ENCODE results near the gene GMDS.

The GMDS gene

DNA sequence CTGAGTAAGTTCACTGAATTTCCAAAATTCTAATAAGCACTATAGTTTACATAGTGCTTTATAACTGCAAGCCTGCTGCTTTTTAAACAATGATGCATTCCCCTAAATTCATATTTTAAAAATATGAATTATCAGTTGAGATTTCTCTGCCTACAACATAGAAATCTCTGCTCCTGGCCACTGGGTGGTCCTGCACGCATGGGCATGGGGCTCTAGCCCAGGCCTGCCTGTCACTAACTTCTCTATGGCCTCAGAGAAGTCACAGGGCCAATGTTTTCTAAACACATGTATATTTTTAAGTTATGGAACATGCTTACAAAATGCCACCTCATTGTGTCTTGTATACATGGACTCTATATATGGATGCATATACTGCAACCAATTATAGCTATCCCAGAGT lies 424.7 kb downstream of the GMDS start:
- Histone ChIP-seq H3K79me2 (ENCODE audit: low read length) (no peaks in the 10 kb centered on the region), H3K27me3 (replicated peaks; ENCODE audit: insufficient read depth, low read length) (no peaks in the 10 kb centered on the region), H3K9me3 (replicated peaks; ENCODE audit: insufficient read depth, low read length) (no peaks in the 10 kb centered on the region), H2AFZ (ENCODE audit: low read length) (no peak overlapping the region), H3K9me2 (replicated peaks; ENCODE audit: insufficient read depth, low read length) (no peaks in the 10 kb centered on the region), H3K4me1 (ENCODE audit: low read length) (peaks cover 17% of the 10 kb centered on the region), H3K4me3 (ENCODE audit: low read length) (no peak overlapping the region), H3K9ac (ENCODE audit: low read length) (no peak overlapping the region), H3K4me2 (ENCODE audit: low read depth, low read length) (peak overlapping the region; percentile 26; the same call in 1 of the 2 replicates), H3F3A (ENCODE audit: insufficient read depth, low read length) (peaks cover 7% of the 10 kb centered on the region; the same call in 1 of the 2 replicates), H3K36me3 (replicated peaks; ENCODE audit: insufficient read depth, low read length) (no peaks in the 10 kb centered on the region), H3K27ac (ENCODE audit: low read length) (no peak overlapping the region), H4K20me1 (ENCODE audit: insufficient read depth, low read length) (no peaks in the 10 kb centered on the region)
- TF ChIP-seq, protein P1, sequence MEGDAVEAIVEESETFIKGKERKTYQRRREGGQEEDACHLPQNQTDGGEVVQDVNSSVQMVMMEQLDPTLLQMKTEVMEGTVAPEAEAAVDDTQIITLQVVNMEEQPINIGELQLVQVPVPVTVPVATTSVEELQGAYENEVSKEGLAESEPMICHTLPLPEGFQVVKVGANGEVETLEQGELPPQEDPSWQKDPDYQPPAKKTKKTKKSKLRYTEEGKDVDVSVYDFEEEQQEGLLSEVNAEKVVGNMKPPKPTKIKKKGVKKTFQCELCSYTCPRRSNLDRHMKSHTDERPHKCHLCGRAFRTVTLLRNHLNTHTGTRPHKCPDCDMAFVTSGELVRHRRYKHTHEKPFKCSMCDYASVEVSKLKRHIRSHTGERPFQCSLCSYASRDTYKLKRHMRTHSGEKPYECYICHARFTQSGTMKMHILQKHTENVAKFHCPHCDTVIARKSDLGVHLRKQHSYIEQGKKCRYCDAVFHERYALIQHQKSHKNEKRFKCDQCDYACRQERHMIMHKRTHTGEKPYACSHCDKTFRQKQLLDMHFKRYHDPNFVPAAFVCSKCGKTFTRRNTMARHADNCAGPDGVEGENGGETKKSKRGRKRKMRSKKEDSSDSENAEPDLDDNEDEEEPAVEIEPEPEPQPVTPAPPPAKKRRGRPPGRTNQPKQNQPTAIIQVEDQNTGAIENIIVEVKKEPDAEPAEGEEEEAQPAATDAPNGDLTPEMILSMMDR (IDR thresholded peaks at IDR 0.05; ENCODE audit: low read length) = no peak
- TF ChIP-seq EZH2phosphoT487 (IDR thresholded peaks at IDR 0.05; ENCODE audit: low read length) = no peak
- no peak for TF ChIP-seq EZH2 (optimal IDR thresholded peaks at IDR 0.05; ENCODE audit: low read depth, low read length)
- DNase-seq = no peak

DNA sequence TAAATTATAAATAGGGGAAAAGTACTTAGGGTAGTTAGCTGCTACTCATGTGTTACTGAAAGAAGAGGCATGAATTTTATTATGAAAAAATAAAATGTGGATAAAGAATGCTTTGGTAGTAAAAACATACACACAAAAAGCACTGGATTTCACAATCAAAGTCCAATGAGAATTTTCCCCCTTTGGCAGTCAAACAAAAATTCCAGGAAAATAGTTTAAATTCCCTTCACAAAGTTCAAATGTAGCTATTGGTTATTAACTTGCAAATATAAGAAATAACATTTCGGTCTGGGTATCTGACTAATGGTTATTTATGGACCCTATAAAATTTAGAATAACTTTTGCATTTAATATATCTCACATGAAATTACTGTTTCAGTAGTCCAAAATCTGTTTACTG lies 425.2 kb downstream of the GMDS start:
- H3K27me3 ChIP-seq (replicated peaks; ENCODE audit: insufficient read depth, low read length) = no peaks in the 10 kb centered on the region
- H3K4me2 ChIP-seq (ENCODE audit: low read depth, low read length) = no peak overlapping the region
- no peak for DNase-seq
- H4K20me1 ChIP-seq (ENCODE audit: insufficient read depth, low read length) = no peaks in the 10 kb centered on the region
- no peak overlapping the region for H2AFZ ChIP-seq (ENCODE audit: low read length)
- H3K79me2 ChIP-seq (ENCODE audit: low read length) = no peaks in the 10 kb centered on the region
- no peaks in the 10 kb centered on the region for H3K9me2 ChIP-seq (replicated peaks; ENCODE audit: insufficient read depth, low read length)
- no peak overlapping the region for H3K4me3 ChIP-seq (ENCODE audit: low read length)
- H3K4me1 ChIP-seq (ENCODE audit: low read length) = peaks cover 17% of the 10 kb centered on the region
- H3K9me3 ChIP-seq (replicated peaks; ENCODE audit: insufficient read depth, low read length) = no peaks in the 10 kb centered on the region
- H3K36me3 ChIP-seq (replicated peaks; ENCODE audit: insufficient read depth, low read length) = no peaks in the 10 kb centered on the region
- no peak overlapping the region for H3K9ac ChIP-seq (ENCODE audit: low read length)
- H3F3A ChIP-seq (ENCODE audit: insufficient read depth, low read length) = peaks cover 7% of the 10 kb centered on the region; the same call in 1 of the 2 replicates
- TF ChIP-seq EZH2phosphoT487 (IDR thresholded peaks at IDR 0.05; ENCODE audit: low read length) (no peak), EZH2 (optimal IDR thresholded peaks at IDR 0.05; ENCODE audit: low read depth, low read length) (no peak)
- TF ChIP-seq, protein P1 (IDR thresholded peaks at IDR 0.05; ENCODE audit: low read length) = no peak
- H3K27ac ChIP-seq (ENCODE audit: low read length) = no peak overlapping the region

DNA sequence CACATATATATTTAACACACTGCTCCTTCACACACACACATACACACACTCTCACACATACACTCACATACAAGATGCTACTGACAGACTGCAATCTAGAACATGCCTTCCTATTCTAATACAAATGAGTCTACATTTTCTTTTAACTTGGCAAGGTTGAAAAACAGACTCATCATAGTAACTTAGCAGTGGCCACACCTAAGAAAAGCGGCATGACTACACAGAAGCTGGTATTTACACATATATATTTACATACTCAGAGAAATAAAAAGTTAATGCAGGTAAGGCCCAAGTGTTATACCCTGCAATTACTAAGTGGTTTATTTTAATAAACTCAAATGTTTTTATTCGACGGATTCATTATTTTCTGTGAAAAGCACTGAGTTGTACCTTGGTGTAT lies 426.4 kb downstream of the GMDS start:
- H3K4me1 ChIP-seq (ENCODE audit: low read length) = peaks cover 17% of the 10 kb centered on the region
- H3K9me3 ChIP-seq (replicated peaks; ENCODE audit: insufficient read depth, low read length) = no peaks in the 10 kb centered on the region
- H3K9ac ChIP-seq (ENCODE audit: low read length) = no peak overlapping the region
- no peaks in the 10 kb centered on the region for H4K20me1 ChIP-seq (ENCODE audit: insufficient read depth, low read length)
- TF ChIP-seq, protein P1 (IDR thresholded peaks at IDR 0.05; ENCODE audit: low read length) = no peak
- TF ChIP-seq EZH2phosphoT487 (IDR thresholded peaks at IDR 0.05; ENCODE audit: low read length) (no peak), EZH2 (optimal IDR thresholded peaks at IDR 0.05; ENCODE audit: low read depth, low read length) (no peak)
- H2AFZ ChIP-seq (ENCODE audit: low read length) = no peak overlapping the region
- H3K9me2 ChIP-seq (replicated peaks; ENCODE audit: insufficient read depth, low read length) = no peaks in the 10 kb centered on the region
- H3K4me2 ChIP-seq (ENCODE audit: low read depth, low read length) = no peak overlapping the region
- DNase-seq = no peak
- no peaks in the 10 kb centered on the region for H3K79me2 ChIP-seq (ENCODE audit: low read length)
- no peak overlapping the region for H3K4me3 ChIP-seq (ENCODE audit: low read length)
- H3K36me3 ChIP-seq (replicated peaks; ENCODE audit: insufficient read depth, low read length) = no peaks in the 10 kb centered on the region
- H3F3A ChIP-seq (ENCODE audit: insufficient read depth, low read length) = peaks cover 7% of the 10 kb centered on the region; the same call in 1 of the 2 replicates
- no peak overlapping the region for H3K27ac ChIP-seq (ENCODE audit: low read length)
- H3K27me3 ChIP-seq (replicated peaks; ENCODE audit: insufficient read depth, low read length) = no peaks in the 10 kb centered on the region
